Hepatocyte (in vitro differentiated cells): Measurements from ENCODE around the gene PLCH2. TPM values are rescaled to one million over a fixed set of nuclear protein-coding genes. Genes with fewer than 3 reads are reported as not detected.

Experiments used
- DNase-seq: peaks from one replicate; pipeline ENCODE4 v3.0.0-alpha.2; 2016; ENCODE audit warnings: low spot score
- H2AFZ ChIP-seq: fragments of 200-600 bp; sonication (generic); 2 replicates; pipeline ENCODE4 v1.6.0; 2016; ENCODE audit warnings: antibody characterized with exemption, mild to moderate bottlenecking
- H3K27ac ChIP-seq: fragments of 200-600 bp; sonication (generic); 2 replicates; pipeline ENCODE4 v1.5.1; 2016; ENCODE audit warnings: mild to moderate bottlenecking
- H3K27me3 ChIP-seq: fragments of 200-600 bp; sonication (generic); 2 replicates; pipeline ENCODE4 v1.6.1; 2016
- H3K36me3 ChIP-seq: fragments of 200-600 bp; sonication (generic); replicated peaks from 2 replicates; pipeline ENCODE4 v1.5.1; 2016; ENCODE audit warnings: low read depth; ENCODE audit not compliant: insufficient read depth
- H3K4me1 ChIP-seq: fragments of 200-600 bp; sonication (generic); 2 replicates; pipeline ENCODE4 v1.5.1; 2016; ENCODE audit warnings: mild to moderate bottlenecking, moderate library complexity; ENCODE audit not compliant: insufficient read depth
- H3K4me2 ChIP-seq: fragments of 200-600 bp; sonication (generic); 2 replicates; pipeline ENCODE4 v1.6.0; 2016
- H3K4me3 ChIP-seq: fragments of 200-600 bp; sonication (generic); 2 replicates; pipeline ENCODE4 v1.5.1; 2016; ENCODE audit warnings: mild to moderate bottlenecking
- H3K79me2 ChIP-seq: fragments of 200-600 bp; sonication (generic); 2 replicates; pipeline ENCODE4 v1.6.0; 2017; ENCODE audit warnings: mild to moderate bottlenecking
- H3K9me2 ChIP-seq: fragments of 200-600 bp; sonication (generic); replicated peaks from 2 replicates; pipeline ENCODE4 v1.6.0; 2017; ENCODE audit warnings: mild to moderate bottlenecking; ENCODE audit not compliant: insufficient read depth
- H3K9me3 ChIP-seq: fragments of 200-600 bp; sonication (generic); 2 replicates; pipeline ENCODE4 v1.5.1; 2016; ENCODE audit warnings: low read depth, mild to moderate bottlenecking
- H4K20me1 ChIP-seq: fragments of 200-600 bp; sonication (generic); 2 replicates; pipeline ENCODE4 v1.6.0; 2016; ENCODE audit warnings: mild to moderate bottlenecking; ENCODE audit not compliant: insufficient read depth, poor library complexity, severe bottlenecking
- CTCF ChIP-seq: fragments of 200-600 bp; sonication (generic); IDR thresholded peaks from 2 replicates; pipeline ENCODE4 v1.5.1; 2016; ENCODE audit warnings: antibody characterized with exemption, mild to moderate bottlenecking; ENCODE audit not compliant: poor library complexity
- EZH2 ChIP-seq: fragments of 200-600 bp; sonication (generic); IDR thresholded peaks from 2 replicates; pipeline ENCODE4 v1.6.1; 2016; ENCODE audit warnings: antibody characterized with exemption, mild to moderate bottlenecking, borderline replicate concordance
- EZH2phosphoT487 ChIP-seq: fragments of 200-600 bp; sonication (generic); IDR thresholded peaks from one replicate; pipeline ENCODE4 v1.6.1; 2018; ENCODE audit warnings: antibody characterized with exemption, mild to moderate bottlenecking, low read depth, moderate library complexity; ENCODE audit not compliant: unreplicated experiment, severe bottlenecking
- WGBS: methylation state at CpG from one replicate; pipeline ENCODE4 v1.1.6; 2016; ENCODE audit warnings: low lambda C conversion rate; ENCODE audit errors: missing lambda C conversion rate; 5-methylcytosine and 5-hydroxymethylcytosine counted together
- polyA plus RNA-seq: library from polyadenylated mRNA; unstranded; fragments of >200 nt; fragmentation: Nextera tagmentation; extraction: Ambion mirVana; gene quantifications from 2 replicates; pipeline ENCODE4 v1.2.1, GENCODE V29; 2016
- total RNA-seq: library from RNA; depleted of rRNA; stranded (reverse); fragments of >200 nt; gene quantifications from 2 replicates; pipeline ENCODE4 v1.2.3, GENCODE V29; 2014

The PLCH2 gene
- total and polyA plus RNA-seq, 2 experiments from 2014 or later, result 1.3 to 3.4 TPM

DNA sequence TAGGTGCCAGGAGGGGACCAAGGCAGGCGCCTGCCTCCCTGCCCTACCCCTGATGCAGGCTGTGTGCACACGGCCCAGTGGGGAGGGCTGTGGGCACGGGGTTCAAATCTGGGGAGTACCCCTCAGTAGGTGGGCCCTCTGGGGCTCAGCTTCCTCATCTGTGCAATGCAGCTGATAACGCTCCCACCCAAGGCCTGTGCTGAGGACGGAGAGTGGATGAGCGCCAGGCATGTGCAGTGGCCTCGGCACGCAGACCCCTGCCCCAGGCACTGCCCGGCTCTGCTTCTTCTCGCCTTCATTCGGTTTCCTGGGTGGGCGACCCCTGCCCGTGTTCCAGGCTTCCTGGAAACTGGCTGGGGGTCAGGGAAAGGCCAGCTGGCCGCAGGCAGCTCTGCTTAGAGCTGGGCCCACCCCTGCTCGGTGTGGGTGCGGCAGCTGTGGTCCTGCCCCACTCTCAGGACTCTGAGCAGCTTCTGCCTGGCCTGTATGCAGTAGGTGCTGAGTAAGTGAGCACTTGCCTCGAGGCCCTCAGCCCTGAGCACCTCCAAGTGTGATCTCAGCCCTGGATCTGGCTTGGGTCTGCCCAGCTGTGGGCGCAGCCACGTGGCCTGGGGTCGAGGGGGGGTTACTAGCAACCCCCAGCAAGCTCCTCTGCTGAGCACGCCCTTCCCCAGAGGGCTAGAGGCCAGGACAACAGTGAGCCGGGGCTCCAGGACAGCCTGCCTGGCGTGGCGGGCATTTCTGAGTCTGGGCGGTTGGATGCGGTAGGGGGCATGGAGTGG lies 68.2 kb downstream of the PLCH2 start:
- H3K4me3 ChIP-seq, result no peak overlapping the region
- H3K9me2 ChIP-seq, result no peaks in the 10 kb centered on the region
- H3K4me2 ChIP-seq, result no peak overlapping the region
- H3K9me3 ChIP-seq, result no peaks in the 10 kb centered on the region
- TF ChIP-seq EZH2 (no peak), CTCF (no peak), EZH2phosphoT487 (no peak)
- no peaks in the 10 kb centered on the region for H3K36me3 ChIP-seq
- peaks cover 31% of the 10 kb centered on the region for H3K4me1 ChIP-seq
- no peaks in the 10 kb centered on the region for H3K79me2 ChIP-seq
- H2AFZ ChIP-seq, result no peak overlapping the region
- H3K27ac ChIP-seq, result no peak overlapping the region
- H4K20me1 ChIP-seq, result no peaks in the 10 kb centered on the region
- no peak for DNase-seq
- 71% methylated on average over 26 of the region's 26 CpGs for WGBS
- no peaks in the 10 kb centered on the region for H3K27me3 ChIP-seq

DNA sequence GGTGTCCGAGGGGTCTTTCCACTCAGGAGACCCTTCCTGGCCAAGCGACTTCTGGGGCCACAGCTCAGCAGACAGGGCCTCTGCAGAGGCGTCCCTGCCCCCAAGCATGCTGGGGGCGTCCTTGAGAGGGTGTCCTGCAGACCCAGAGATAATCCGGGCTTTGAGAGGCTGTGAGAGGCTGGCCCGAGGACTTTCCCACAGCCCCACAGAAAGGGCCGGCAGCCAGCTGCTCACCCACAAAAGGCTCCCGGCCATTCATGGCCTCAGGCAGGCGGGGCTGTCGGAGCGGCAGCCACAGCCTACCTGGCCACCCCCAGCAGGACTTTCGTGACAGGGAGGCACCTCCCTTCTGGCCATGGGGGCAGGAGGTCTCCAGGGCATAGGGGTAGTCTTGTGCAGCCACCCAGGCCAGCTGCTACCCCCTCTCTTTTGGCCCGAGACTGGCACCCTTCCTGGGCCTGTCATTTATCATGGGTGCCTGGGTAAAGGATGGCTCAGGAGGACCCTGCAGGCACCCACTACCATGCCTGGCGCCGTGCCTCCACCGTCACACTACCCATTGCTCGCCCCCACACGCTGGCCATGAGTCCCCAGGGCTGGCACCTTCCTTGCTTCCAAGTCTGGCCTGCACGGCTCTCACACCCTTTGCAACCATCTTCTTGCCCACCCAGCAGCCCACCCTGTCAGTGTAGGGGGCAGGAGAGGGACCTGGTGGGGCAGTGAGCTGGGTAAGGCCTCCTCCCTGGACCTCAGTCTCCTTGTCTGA lies 69.0 kb downstream of the PLCH2 start:
- no peaks in the 10 kb centered on the region for H4K20me1 ChIP-seq
- H3K4me2 ChIP-seq, result peak overlapping the region; percentile 59
- no peaks in the 10 kb centered on the region for H3K9me2 ChIP-seq
- DNase-seq, result peak; percentile 34
- H3K27me3 ChIP-seq, result no peaks in the 10 kb centered on the region
- peak overlapping the region; percentile 70 for H3K27ac ChIP-seq
- H2AFZ ChIP-seq, result no peak overlapping the region
- TF ChIP-seq EZH2 (no peak), CTCF (no peak), EZH2phosphoT487 (no peak)
- H3K79me2 ChIP-seq, result no peaks in the 10 kb centered on the region
- peaks cover 31% of the 10 kb centered on the region for H3K4me1 ChIP-seq
- H3K36me3 ChIP-seq, result no peaks in the 10 kb centered on the region
- H3K9me3 ChIP-seq, result no peaks in the 10 kb centered on the region
- H3K4me3 ChIP-seq, result no peak overlapping the region
- 69% methylated on average over 19 of the region's 19 CpGs for WGBS

- Histone ChIP-seq H3K27ac (peak overlapping the region; percentile 88), H3K4me2 (peak overlapping the region; percentile 94), H3K4me3 (peak overlapping the region; percentile 38), H3K36me3 (no peaks in the 10 kb centered on the region), H3K4me1 (peaks cover 25% of the 10 kb centered on the region), H3K9me3 (no peaks in the 10 kb centered on the region), H3K27me3 (no peaks in the 10 kb centered on the region), H4K20me1 (no peaks in the 10 kb centered on the region), H2AFZ (no peak overlapping the region), H3K79me2 (no peaks in the 10 kb centered on the region), H3K9me2 (no peaks in the 10 kb centered on the region)
- DNase-seq, result peak; percentile 94
- 8% methylated on average over 17 of the region's 43 CpGs for WGBS
- no peak for TF ChIP-seq EZH2phosphoT487
- TF ChIP-seq CTCF, result no peak
- TF ChIP-seq EZH2, result no peak
Observed at GRCh38 chr1:2545754-2546514, 69.8 kb downstream of the PLCH2 start.
